HG03565 (cell line): ENCODE data around the gene KRTAP4-4.

Experiments used
- ATAC-seq: cut with Tn5 transposase; IDR thresholded peaks from one replicate; pipeline ENCODE4 v1.9.1; 2021; ENCODE audit warnings: mild to moderate bottlenecking, moderate library complexity; ENCODE audit not compliant: unreplicated experiment

KRTAP4-4 gene

DNA sequence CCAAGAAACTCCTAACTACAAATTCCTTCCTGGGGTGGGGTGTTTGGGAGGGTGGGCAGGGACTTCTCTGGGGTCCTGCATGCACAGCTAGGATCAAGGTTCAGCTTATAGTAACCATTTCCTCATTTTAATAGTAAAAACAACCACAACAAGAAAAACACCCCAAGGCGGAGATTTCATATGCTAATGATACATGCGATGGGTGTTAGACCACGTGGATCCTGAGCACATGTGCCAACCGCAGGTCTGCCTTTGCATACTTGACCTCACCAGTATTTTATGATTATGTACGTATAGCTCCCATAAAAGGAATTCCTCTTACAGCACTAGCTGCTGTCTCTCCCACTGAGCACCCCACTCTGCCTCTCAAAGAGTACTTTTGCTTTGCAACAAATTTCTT lies 44.3 kb downstream of the KRTAP4-4 start:
- ATAC-seq, result no peak

DNA sequence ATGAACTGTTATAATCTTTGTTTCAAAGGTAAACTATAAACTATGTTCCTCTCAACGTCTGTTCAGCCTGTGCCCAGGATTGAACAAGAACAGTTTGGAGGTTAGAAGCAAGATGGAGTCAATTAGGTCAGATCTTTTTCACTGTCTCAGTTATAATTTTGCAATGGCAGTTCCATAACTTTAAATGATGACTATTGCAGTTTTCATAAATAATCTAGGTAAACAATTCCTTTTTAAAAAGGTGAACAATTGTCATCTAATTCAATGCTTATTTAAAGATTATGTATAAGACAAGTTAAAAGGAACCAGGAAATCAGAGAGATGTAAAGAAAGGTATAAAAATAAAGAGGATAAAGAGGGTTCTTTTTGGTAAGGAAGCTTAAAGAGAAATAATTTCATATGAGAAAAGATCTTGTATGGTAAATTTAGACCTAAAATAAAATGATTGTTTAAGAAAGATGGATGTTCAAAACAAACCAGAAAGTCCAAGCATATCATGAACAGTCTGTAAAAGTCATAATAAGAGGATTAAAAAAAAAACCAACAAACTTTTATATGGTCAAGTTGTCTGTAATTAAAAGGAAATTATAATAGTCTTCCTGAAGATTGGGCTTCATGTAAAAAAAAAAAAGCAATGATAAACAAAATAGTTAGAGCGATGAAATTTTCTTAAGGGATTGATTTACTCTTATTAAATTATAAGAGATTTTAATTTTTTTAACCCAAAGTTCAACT lies 49.2 kb downstream of the KRTAP4-4 start:
- no peak for ATAC-seq
